Subcutaneous adipose tissue (tissue), 4 donors: Measurements from ENCODE around the gene MBNL2. TPM values are rescaled to one million over a fixed set of nuclear protein-coding genes. Genes with fewer than 3 reads are reported as not detected.

Source experiments
- total RNA-seq, 4 donors: library from RNA; depleted of rRNA; stranded (reverse); fragments of >200 nt; gene quantifications; one replicate each; pipeline ENCODE4 v1.1.0, GENCODE V29; 2016
- TF ChIP-seq, protein P1 (sequence below): fragments of 450-650 bp; IDR thresholded peaks from one replicate; pipeline ENCODE4 v1.5.1; 2016; ENCODE audit warnings: low read depth, mild to moderate bottlenecking, control low read depth, antibody characterized with exemption, moderate library complexity

MBNL2 gene
- total RNA-seq, 4 donors from 2014 or later: 83.9 to 141 (median 91.2) TPM

- TF ChIP-seq, protein P1, sequence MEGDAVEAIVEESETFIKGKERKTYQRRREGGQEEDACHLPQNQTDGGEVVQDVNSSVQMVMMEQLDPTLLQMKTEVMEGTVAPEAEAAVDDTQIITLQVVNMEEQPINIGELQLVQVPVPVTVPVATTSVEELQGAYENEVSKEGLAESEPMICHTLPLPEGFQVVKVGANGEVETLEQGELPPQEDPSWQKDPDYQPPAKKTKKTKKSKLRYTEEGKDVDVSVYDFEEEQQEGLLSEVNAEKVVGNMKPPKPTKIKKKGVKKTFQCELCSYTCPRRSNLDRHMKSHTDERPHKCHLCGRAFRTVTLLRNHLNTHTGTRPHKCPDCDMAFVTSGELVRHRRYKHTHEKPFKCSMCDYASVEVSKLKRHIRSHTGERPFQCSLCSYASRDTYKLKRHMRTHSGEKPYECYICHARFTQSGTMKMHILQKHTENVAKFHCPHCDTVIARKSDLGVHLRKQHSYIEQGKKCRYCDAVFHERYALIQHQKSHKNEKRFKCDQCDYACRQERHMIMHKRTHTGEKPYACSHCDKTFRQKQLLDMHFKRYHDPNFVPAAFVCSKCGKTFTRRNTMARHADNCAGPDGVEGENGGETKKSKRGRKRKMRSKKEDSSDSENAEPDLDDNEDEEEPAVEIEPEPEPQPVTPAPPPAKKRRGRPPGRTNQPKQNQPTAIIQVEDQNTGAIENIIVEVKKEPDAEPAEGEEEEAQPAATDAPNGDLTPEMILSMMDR: no peak
Observed at GRCh38 chr13:97313551-97314260, 91.6 kb downstream of the MBNL2 start.

DNA sequence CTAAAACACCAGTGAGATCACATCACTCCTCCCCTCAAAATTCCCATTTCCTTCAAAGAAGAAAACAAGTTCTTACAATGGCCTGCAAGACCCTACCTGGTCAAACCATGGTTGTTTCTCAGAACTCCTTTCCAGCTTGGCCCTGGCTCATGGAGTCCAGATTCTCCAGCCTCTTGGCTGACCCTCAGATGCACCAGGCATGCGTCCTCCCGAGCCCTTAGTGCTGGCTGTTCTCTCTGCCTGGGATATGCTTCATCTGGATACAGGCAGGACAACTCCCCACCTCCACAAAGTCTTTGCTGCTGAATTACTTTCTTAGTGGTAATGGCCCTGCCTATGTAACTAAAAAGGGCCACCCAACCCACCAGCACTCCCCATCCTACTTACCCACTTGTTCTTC is 94.3 kb downstream of the MBNL2 start:
- TF ChIP-seq, protein P1: no peak

DNA sequence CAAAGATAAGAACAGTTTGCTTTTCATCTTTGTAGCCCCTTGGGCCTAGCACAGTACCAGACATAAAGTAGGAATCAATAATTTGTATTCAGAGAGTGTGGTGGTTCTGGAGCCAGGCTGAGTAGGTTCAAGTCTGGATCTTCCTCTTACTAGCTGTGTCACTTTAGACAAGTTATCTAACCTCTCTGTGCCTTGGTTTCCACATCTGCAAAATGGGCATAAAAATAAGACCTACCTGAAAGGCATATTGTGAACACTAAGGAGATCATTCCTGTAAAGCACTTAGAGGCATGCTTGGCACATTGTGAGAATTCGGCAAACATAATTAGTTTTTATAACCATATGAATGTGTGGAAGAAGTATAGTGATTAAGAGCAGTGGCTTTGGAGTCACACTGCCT is 95.8 kb downstream of the MBNL2 start:
- TF ChIP-seq, protein P1: no peak

DNA sequence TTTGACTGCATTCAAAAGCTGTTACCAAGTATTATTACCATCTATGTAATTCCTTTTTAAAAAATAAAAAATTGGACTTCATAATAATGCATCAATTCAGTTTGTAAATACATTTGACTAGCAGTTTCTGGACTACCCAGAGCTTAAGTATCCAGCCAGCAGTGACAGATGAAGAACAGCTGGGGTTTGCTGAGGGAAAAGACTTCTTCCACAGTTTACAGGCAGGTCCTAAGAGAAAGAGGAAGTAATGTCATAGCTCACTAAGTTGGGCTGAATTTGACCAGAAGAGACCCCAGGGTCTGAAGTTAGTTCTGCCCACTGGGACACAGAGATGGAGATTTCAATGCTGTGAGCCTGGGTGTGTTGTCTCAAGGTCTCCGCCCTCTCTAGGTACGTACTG is 96.4 kb downstream of the MBNL2 start:
- TF ChIP-seq, protein P1: no peak

GRCh38 chr13:97319113-97319720 is 97.1 kb downstream of the MBNL2 start:
- TF ChIP-seq, protein P1: no peak

GRCh38 chr13:97321101-97321500 is 99.0 kb downstream of the MBNL2 start:
- TF ChIP-seq, protein P1: no peak

DNA sequence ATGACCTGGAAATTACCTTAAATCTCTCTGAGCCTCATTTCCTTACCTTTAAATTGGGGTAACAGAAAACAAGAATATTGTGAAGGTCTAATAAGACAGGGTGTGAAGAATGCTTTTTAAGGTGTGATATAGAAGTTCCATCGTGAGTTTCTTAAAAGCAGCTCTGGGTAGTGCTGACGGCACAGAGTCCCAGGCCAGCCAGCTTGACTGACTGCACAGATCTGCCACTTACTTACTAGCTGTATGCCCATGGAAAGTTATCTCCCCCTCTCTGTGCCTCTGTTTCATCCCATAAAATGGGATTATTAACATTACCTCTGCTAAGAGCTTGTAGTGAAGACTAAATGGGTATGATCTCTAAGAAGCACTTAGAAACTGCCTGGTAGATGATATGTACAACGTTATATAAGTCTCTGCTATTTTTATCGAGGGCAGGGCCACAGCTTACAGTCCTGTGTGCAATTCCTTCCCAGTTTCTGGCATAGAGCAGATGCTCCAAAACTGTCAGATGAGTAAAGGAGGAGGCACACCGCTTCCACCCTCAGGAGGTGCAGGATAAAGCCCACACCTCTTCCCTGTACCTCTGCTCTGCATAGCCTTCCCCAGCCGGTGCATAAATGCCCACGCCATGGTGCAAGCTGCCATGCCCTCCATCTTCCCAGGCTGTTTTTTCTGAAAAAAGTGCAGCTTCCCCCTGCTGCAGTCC is 99.6 kb downstream of the MBNL2 start:
- TF ChIP-seq, protein P1: no peak
